ENCODE results near the gene SCN1B.

- no peak for TF ChIP-seq HDGF (IDR thresholded peaks at IDR 0.05; ENCODE audit: borderline replicate concordance)
- no peak for TF ChIP-seq ZNF384 (IDR thresholded peaks at IDR 0.05)
- TF ChIP-seq SP1 (IDR thresholded peaks at IDR 0.05): no peak
- TF ChIP-seq LEF1 (IDR thresholded peaks at IDR 0.05; ENCODE audit: borderline replicate concordance): no peak
- TF ChIP-seq ELF4 (IDR thresholded peaks at IDR 0.05): no peak
- TF ChIP-seq ARNT (IDR thresholded peaks at IDR 0.05): no peak
- TF ChIP-seq CTBP1 (IDR thresholded peaks at IDR 0.05; ENCODE audit: borderline replicate concordance): no peak
- no peak for TF ChIP-seq L3MBTL2 (conservative IDR thresholded peaks at IDR 0.05)
- TF ChIP-seq SUZ12 (IDR thresholded peaks at IDR 0.05): no peak
- no peak for TF ChIP-seq FOXM1 (IDR thresholded peaks at IDR 0.05; ENCODE audit: borderline replicate concordance)
- TF ChIP-seq TARDBP (IDR thresholded peaks at IDR 0.05): no peak
- no peak for TF ChIP-seq FOXA1 (IDR thresholded peaks at IDR 0.05)
Observed at GRCh38 chr19:35061583-35062373, 31.5 kb downstream of the SCN1B start.

Measured in HEK293T (cell line).